Activated T-cell treated with anti-CD3 and anti-CD28 coated beads for 1 hour (primary cell): Measurements from ENCODE around the gene ARID3A.
A peak's percentile ranks its signal among the peaks of the same experiment; 100 is the strongest.

Source experiments
- DNase-seq: peaks from one replicate; pipeline ENCODE4 v3.0.0-alpha.2; 2020; ENCODE audit warnings: low read depth

Gene ARID3A

DNA sequence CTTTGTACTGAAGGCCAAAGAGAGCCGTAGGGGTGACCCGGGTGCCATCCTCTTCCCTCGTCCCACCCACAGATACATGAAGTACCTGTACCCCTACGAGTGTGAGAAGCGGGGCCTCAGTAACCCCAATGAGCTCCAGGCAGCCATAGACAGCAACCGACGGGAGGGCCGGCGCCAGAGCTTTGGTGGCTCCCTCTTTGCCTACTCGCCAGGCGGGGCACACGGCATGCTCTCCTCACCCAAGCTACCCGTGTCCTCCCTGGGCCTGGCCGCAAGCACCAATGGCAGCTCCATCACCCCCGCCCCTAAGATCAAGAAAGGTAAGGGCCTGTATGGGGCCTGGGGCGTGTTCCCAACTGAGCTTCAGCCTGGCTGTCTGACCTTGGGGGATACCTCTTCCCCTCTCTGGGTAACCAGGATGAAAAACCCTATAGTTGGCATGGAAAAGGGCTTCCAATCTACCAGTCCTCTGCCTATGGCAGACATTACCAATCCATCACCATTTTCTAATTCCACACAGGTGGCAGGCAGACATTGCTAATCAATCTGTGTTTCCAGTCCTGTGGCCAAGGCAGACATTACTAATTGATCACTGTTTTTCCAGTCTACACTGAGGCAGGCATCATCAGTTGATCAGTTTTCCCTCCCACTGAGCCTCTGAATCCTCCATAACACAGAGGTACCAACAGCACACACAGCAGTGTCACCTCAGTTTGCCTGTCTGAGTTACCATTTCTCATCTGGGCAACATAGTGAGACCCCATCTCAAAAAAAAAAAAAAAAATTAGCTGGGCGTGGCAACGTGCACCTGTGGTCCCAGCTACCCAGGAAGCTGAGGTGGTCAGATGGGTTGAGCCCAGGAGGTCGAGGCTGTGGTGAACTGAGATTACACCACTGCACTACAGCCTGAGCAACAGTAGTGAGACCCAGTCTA lies 39.2 kb downstream of the ARID3A start:
- no peak for DNase-seq

- DNase-seq: no peak
Measured at GRCh38 chr19:966485-967088, 40.8 kb downstream of the ARID3A start.

DNA sequence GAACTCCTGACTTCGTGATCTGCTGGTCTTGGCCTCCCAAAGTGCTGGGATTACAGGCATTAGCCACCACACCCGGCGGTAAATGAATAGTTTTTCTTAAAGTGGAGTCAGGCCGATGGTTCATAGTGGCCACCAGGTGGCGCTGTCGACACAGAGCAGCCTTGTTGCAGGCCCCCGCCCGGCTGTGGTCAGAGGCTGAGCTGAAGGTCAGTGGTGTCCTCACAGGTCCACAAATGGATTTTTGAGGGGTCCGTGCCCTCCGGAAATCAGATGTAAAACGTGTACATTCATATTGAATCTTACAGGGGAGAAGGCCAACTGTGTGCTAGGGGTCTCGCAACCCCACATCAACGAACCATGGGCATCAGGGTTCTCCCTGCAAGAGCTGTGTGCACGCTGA lies 44.9 kb downstream of the ARID3A start:
- no peak for DNase-seq

- DNase-seq: no peak
Measured at GRCh38 chr19:971795-972194, 46.0 kb downstream of the ARID3A start.

DNA sequence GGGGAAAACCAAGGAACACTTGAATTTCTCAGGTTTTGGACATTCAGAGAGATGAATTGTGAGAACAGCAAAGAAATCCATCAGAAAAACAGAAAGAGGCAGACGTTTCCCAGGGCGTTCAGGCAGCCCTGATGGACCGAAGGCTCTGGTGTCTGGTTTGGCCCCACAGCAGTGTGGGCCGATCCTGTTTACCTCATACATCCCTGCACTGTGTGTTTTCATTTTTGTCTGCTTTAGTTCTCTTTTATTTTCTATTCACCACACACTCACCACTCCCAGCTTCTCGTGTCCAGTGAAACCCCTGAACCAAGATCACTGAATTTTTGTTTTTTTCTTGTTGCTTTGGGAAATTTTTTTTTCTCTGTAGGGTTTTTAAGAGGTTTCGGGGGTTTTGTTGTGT lies 46.4 kb downstream of the ARID3A start:
- no peak for DNase-seq

GRCh38 chr19:973726-974563 lies 48.1 kb downstream of the ARID3A start:
- DNase-seq: no peak

GRCh38 chr19:974564-975257 lies 48.9 kb downstream of the ARID3A start:
- no peak for DNase-seq

- DNase-seq: no peak
Measured at GRCh38 chr19:976476-976875, 50.6 kb downstream of the ARID3A start.

DNA sequence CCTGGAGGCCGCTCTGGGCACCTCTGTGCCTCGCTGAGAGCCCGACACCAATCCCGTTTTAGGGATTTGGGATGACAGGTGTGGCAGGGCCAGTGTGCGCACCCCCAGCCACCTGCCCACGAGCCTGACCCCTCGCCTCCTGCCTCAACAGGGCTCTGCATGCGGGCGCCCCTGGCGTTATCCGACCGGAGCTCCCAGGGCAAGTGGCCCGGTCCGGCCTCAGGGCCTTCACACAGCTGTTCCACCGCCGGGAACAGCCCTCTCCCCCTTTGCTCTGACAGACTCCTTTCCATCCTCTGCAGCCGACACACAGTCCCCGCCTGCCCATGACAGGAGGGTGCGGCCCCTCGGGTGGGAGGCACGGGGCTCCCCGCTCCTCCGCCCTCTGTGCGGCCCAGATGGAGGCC lies 51.2 kb downstream of the ARID3A start:
- DNase-seq: no peak

DNA sequence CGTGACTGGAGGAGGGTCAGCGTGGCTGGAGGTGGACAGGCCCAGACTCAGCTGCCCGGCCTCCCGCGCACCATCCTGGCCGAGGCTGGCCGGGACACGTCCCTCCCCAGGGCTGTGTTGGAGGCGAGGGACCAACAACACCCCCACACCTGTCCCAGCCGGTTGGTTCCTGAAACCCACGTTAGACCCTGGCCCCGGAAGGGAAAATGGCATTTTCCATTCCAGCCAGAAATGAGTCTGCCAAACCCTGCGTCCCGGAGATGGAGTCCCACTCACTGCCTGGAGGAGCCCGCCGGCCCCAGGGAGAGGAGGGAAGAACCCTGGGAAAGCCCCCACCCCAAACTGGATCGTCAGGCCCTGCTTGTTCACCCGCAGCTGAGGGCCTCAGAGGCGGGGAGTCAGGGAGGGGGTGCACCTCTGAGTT lies 53.5 kb downstream of the ARID3A start:
- no peak for DNase-seq

DNA sequence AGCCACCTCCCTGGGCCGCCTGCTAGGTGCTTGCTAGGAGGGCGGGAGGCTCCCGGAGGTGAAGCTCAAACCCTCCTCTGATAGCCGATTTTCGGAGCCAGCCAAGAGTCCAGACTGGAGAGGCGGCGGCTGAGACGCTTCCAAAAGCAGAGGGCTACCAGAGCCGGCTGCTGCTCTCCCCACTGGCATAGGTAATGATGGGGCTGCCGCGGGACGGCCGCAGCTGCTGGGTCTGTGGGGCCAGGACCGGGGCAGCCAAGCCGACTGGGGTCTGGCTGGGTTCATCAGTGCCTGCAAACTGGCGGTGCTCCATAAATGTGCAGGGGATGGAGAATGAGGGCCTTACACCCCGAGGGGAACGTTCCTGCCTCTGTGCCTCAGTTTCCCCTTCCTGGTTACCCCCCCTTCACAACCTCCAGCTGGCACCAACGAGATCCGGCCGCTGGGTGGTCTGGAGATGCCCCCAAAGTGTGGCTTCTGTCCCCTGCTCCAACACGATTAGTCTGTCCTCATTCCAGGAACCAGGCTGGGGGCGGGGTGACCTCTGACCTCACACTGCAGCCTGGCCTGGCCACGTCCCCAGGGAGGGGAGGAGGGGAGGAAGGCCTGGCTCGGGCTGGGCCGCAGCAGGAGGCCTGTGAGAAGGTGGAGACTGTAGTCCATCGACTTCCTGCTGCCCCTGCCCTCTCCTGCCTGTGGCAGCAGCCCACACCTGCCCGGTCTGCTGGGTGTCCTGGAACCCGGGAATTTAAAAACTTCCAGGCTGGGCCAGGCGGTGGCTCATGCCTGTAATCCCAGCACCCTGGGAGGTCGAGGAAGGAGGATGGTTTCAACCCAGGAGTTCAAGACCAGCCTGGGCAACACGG lies 54.5 kb downstream of the ARID3A start:
- DNase-seq: no peak

- peak; percentile 63 for DNase-seq
Measured at GRCh38 chr19:982567-983170, 56.8 kb downstream of the ARID3A start.

GRCh38 chr19:984165-984967 lies 58.5 kb downstream of the ARID3A start, which contains the start of gene WDR18:
WDR18 (plus strand) TSS chr19:984345; CDS start chr19:984354, 9 bp downstream.
- DNase-seq: peak; percentile 84

DNA sequence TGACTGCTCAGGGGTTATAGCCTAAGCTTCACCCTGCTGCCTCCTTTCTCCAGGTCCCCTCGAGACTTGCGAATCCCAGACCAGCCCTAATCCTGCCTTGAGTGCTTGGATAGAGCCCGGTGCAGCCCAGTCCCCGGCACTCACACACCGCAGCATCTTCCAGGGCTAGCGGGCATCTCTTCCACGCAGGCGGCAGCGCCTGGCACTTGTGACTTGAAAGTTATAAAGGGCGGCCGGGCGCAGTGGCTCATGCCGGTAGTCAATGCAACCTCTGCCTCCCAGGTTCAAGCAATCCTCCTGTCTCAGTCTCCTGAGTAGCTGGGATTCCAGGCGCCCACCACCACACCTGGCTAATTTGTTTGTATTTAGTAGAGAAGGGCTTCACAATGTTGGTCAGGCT lies 60.2 kb downstream of the ARID3A start:
- DNase-seq: no peak

DNA sequence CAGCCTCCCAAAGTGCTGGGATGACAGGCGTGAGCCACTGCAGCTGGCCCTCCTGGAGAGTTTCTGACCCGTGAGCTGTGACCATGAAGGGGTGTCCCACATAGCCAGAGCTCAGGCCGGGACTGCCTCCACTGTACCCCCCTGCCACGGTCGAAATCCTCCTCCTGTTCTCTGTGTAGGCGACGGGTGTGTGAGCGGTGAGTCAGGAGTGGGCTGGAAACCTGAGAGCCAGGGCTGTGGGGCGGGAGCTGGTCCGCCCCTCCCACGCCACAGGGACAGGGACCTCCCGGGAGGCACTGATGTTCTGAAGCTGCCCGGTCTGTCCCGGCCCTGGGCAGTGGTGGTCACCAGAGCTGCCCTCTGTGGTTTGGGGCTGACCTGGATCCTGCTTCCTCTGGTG lies 62.2 kb downstream of the ARID3A start:
- no peak for DNase-seq

GRCh38 chr19:988510-988909 lies 62.7 kb downstream of the ARID3A start:
- no peak for DNase-seq

DNA sequence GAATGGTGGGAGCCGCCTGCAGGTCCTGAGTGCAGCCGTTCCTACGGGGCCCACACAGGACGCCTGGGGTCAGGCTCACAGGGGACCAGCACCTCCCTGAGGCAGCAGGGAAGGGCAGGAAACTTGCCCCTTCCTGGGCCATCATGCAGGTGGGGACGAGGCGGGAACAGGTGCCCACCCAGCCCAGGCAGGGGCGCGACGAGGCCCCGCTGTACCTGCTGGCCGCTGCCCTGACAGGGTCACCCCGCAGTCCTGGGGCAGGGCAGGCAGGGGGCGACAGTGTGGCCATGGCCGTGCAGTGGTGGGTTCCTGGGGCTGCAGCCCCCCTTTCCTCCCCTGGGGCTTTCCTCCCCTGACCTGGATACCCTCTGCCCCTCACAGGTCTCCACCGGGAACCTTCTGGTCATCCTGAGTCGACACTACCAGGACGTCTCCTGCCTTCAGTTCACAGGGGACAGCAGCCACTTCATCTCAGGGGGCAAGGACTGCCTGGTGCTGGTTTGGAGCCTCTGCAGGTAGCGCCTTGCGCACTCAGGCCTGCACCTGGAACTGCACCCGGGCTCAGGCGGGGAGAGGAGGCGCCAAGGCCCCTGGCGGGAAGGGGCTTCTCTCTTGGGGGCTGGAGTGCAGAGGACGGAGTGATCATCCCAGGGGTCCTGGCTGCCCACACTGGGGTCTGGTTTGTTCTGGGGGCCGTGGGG lies 63.7 kb downstream of the ARID3A start:
- DNase-seq: no peak

- DNase-seq: no peak
Measured at GRCh38 chr19:990119-990571, 64.3 kb downstream of the ARID3A start.

DNA sequence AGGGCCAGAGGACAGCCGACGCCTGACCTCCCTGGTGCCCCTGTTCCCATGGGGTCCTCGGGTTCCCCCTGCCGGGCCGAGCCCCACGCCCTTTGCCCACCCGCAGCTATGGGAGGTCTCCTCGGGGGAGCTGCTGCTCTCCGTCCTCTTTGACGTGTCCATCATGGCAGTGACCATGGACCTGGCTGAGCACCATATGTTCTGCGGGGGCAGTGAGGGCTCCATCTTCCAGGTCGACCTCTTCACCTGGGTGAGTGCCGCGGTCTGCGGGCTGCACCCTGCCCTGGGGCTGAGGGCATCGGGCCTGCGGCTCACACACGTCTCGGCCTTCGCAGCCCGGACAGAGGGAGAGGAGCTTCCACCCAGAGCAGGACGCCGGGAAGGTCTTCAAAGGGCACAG lies 64.9 kb downstream of the ARID3A start:
- no peak for DNase-seq
